Hindlimb muscle (tissue), 1 donor: Measurements from ENCODE around the gene SF3B3. TPM values are rescaled to one million over a fixed set of nuclear protein-coding genes. Genes with fewer than 3 reads are reported as not detected.
"Not testable (repeated sequence)": the region's sequence is repeated elsewhere in the genome, so short reads cannot be mapped to it uniquely, and the experiment has no call there.

Experiments
- DNase-seq: peaks from one replicate; pipeline ENCODE4 v3.0.0-alpha.2; 2013
- polyA plus RNA-seq: library from polyadenylated mRNA; unstranded; fragments of 120-200 nt; gene quantifications from one replicate; pipeline ENCODE4 v1.2.1, GENCODE V29; 2013; ENCODE audit not compliant: insufficient read length

The SF3B3 gene
- polyA plus RNA-seq, 1 donor: 208 TPM

- no peak for DNase-seq
Observed at GRCh38 chr16:70512456-70512855, 11.2 kb upstream of the SF3B3 start.

- no peak for DNase-seq
Observed at GRCh38 chr16:70520612-70521297, 2.9 kb upstream of the SF3B3 start.

- DNase-seq: no peak
Observed at GRCh38 chr16:70522216-70523075, 1.2 kb upstream of the SF3B3 start.

GRCh38 chr16:70523076-70523742, 407 bp upstream of the SF3B3 start, which contains the start of gene COG4:
COG4 (minus strand) TSS chr16:70523554; CDS start chr16:70523543, 11 bp downstream.
- peak; percentile 89 for DNase-seq

GRCh38 chr16:70524399-70524825, 796 bp downstream of the SF3B3 start:
- not testable (repeated sequence) for DNase-seq

GRCh38 chr16:70526403-70526802, 2.8 kb downstream of the SF3B3 start:
- no peak for DNase-seq

GRCh38 chr16:70527315-70527996, 3.8 kb downstream of the SF3B3 start:
- DNase-seq: no peak

GRCh38 chr16:70529051-70529777, 5.6 kb downstream of the SF3B3 start:
- DNase-seq: peak; percentile 12

- not testable (repeated sequence) for DNase-seq
Observed at GRCh38 chr16:70529954-70530353, 6.3 kb downstream of the SF3B3 start.

- no peak for DNase-seq
Observed at GRCh38 chr16:70534971-70535370, 11.4 kb downstream of the SF3B3 start.

- no peak for DNase-seq
Observed at GRCh38 chr16:70540994-70541393, 17.4 kb downstream of the SF3B3 start.

GRCh38 chr16:70544548-70544947, 20.9 kb downstream of the SF3B3 start:
- no peak for DNase-seq

- DNase-seq: no peak
Observed at GRCh38 chr16:70548936-70549335, 25.3 kb downstream of the SF3B3 start.

- no peak for DNase-seq
Observed at GRCh38 chr16:70550082-70550481, 26.5 kb downstream of the SF3B3 start.

- no peak for DNase-seq
Observed at GRCh38 chr16:70551788-70552187, 28.2 kb downstream of the SF3B3 start.

GRCh38 chr16:70552675-70553074, 29.1 kb downstream of the SF3B3 start:
- DNase-seq: no peak

- DNase-seq: no peak
Observed at GRCh38 chr16:70553645-70554044, 30.0 kb downstream of the SF3B3 start.

GRCh38 chr16:70556063-70556462, 32.4 kb downstream of the SF3B3 start:
- DNase-seq: no peak

- DNase-seq: no peak
Observed at GRCh38 chr16:70561623-70562022, 38.0 kb downstream of the SF3B3 start.

GRCh38 chr16:70563636-70564035, 40.0 kb downstream of the SF3B3 start:
- no peak for DNase-seq

GRCh38 chr16:70565053-70565452, 41.4 kb downstream of the SF3B3 start:
- no peak for DNase-seq
